ENCODE measurements around the gene ACAA1. TPM values are rescaled to one million over a fixed set of nuclear protein-coding genes. Genes with fewer than 3 reads are reported as not detected.

ACAA1 gene
- 81.7 TPM for total RNA-seq
- long read RNA-seq, transcript ACAA1-202 (12 exons, 1,785 nt) = major isoform, 87 of 129 reads
- long read RNA-seq, partial matches to known transcripts = 10 of 129 reads
- long read RNA-seq, other reads (novel, unspliced or antisense) = 30 of 129 reads

GRCh38 chr3:38136777-38137614, at the start of gene ACAA1:
ACAA1 (minus strand) TSS chr3:38137127; CDS start chr3:38137035, 92 bp downstream.
- no peaks in the 10 kb centered on the region for H3K27me3 ChIP-seq
- peaks cover 44% of the 10 kb centered on the region for H3K36me3 ChIP-seq
- peaks cover 42% of the 10 kb centered on the region for H3K4me1 ChIP-seq
- peak; percentile 94 for ATAC-seq
- peak within 1 kb of the TSS; percentile 96 for H3K27ac ChIP-seq
- H3K9me3 ChIP-seq = no peaks in the 10 kb centered on the region
- no peak for TF ChIP-seq CTCF (IDR thresholded peaks at IDR 0.05)
- DNase-seq = peak; percentile 100
- H3K4me3 ChIP-seq = peak within 1 kb of the TSS; percentile 83
- intact Hi-C loops (cut with DNase I) = no loop called here

- DNase-seq = no peak
- intact Hi-C loops (cut with DNase I) = no loop called here
- Histone ChIP-seq H3K4me1 (peaks cover 6% of the 10 kb centered on the region), H3K27me3 (no peaks in the 10 kb centered on the region), H3K9me3 (no peaks in the 10 kb centered on the region), H3K4me3 (no peak overlapping the region), H3K36me3 (no peaks in the 10 kb centered on the region), H3K27ac (no peak overlapping the region)
- ATAC-seq = no peak
- no peak for TF ChIP-seq CTCF (IDR thresholded peaks at IDR 0.05)
Measured at GRCh38 chr3:38177181-38177580, 40.3 kb upstream of the ACAA1 start.

GRCh38 chr3:38173834-38174418, 37.0 kb upstream of the ACAA1 start:
- no peak for TF ChIP-seq CTCF (IDR thresholded peaks at IDR 0.05)
- Histone ChIP-seq H3K9me3 (no peaks in the 10 kb centered on the region), H3K27me3 (no peaks in the 10 kb centered on the region), H3K4me1 (peaks cover 6% of the 10 kb centered on the region), H3K4me3 (no peak overlapping the region), H3K36me3 (no peaks in the 10 kb centered on the region), H3K27ac (no peak overlapping the region)
- ATAC-seq (no peak), DNase-seq (no peak)
- intact Hi-C loops (cut with DNase I) = no loop called here

GRCh38 chr3:38171622-38172021, 34.7 kb upstream of the ACAA1 start:
- H3K4me1 ChIP-seq = peaks cover 10% of the 10 kb centered on the region
- TF ChIP-seq CTCF (IDR thresholded peaks at IDR 0.05) = no peak
- no peak overlapping the region for H3K27ac ChIP-seq
- ATAC-seq (no peak), DNase-seq (no peak)
- H3K4me3 ChIP-seq = no peak overlapping the region
- intact Hi-C loops (cut with DNase I) = no loop called here
- H3K36me3 ChIP-seq = no peaks in the 10 kb centered on the region
- H3K9me3 ChIP-seq = no peaks in the 10 kb centered on the region
- no peaks in the 10 kb centered on the region for H3K27me3 ChIP-seq

- H3K4me1 ChIP-seq = peaks cover 15% of the 10 kb centered on the region
- no peak overlapping the region for H3K4me3 ChIP-seq
- H3K27ac ChIP-seq = no peak overlapping the region
- ATAC-seq (no peak), DNase-seq (no peak)
- intact Hi-C loops (cut with DNase I) = no loop called here
- no peaks in the 10 kb centered on the region for H3K27me3 ChIP-seq
- H3K36me3 ChIP-seq = no peaks in the 10 kb centered on the region
- TF ChIP-seq CTCF (IDR thresholded peaks at IDR 0.05) = no peak
- H3K9me3 ChIP-seq = no peaks in the 10 kb centered on the region
Measured at GRCh38 chr3:38170722-38171121, 33.8 kb upstream of the ACAA1 start.
